Effector memory CD8-positive, alpha-beta T cell (primary cell): ENCODE results near the gene LTB4R.
A peak's percentile ranks its signal among the peaks of the same experiment; 100 is the strongest.

Source experiments
- ATAC-seq: fragments of 150-1000 bp; cut with Tn5 transposase; replicated peaks from 2 replicates; pipeline ENCODE4 v1.10.0; 2021; ENCODE audit warnings: mild to moderate bottlenecking, moderate library complexity
- DNase-seq, 3 experiments: peaks; one replicate each; pipeline ENCODE4 v3.0.0; 2021
- H3K27ac Mint-ChIP-seq, 2 donors: one replicate each; pipeline ENCODE4 v1.8.0; 2022; ENCODE audit warnings: mild to moderate bottlenecking in 2 of 2, mixed read lengths in 2 of 2, moderate library complexity in 2 of 2
- H3K27me3 Mint-ChIP-seq, 2 donors: one replicate each; pipeline ENCODE4 v1.8.0; 2022; ENCODE audit warnings: mixed read lengths in 2 of 2
- H3K36me3 Mint-ChIP-seq: one replicate; pipeline ENCODE4 v1.8.0; 2022; ENCODE audit warnings: mild to moderate bottlenecking, moderate library complexity, mixed read lengths; ENCODE audit not compliant: insufficient read depth
- H3K4me1 Mint-ChIP-seq, 2 donors: one replicate each; pipeline ENCODE4 v1.8.0; 2022; ENCODE audit warnings: low read depth in 2 of 2, mixed read lengths in 2 of 2
- H3K4me3 Mint-ChIP-seq, 2 donors: one replicate each; pipeline ENCODE4 v1.8.0; 2022; ENCODE audit warnings: mild to moderate bottlenecking in 2 of 2, mixed read lengths in 2 of 2, moderate library complexity in 2 of 2
- H3K9me3 Mint-ChIP-seq, 2 donors: one replicate each; pipeline ENCODE4 v1.8.0; 2022; ENCODE audit warnings: mixed read lengths in 2 of 2

The LTB4R gene

GRCh38 chr14:24299255-24300191, 11.8 kb upstream of the LTB4R start, which contains the start of the genes DHRS1 and NOP9:
DHRS1 (minus strand) TSS chr14:24299780; CDS start chr14:24299106, 674 bp downstream.
NOP9 (plus strand) TSS chr14:24299850; CDS start chr14:24299955, 105 bp downstream.
- Mint-ChIP-seq H3K27ac (peak within 1 kb of the TSS; percentile 91 to 96), H3K4me3 (peak within 1 kb of the TSS; percentile 89 to 91), H3K9me3 (no peaks in the 10 kb centered on the region), H3K4me1 (peaks cover 33 to 51% of the 10 kb centered on the region in 2 donors), H3K27me3 (no peaks in the 10 kb centered on the region), H3K36me3 (peaks cover 50% of the 10 kb centered on the region)
- ATAC-seq = peak; percentile 82
- DNase-seq = peak; percentile 93 to 95 (median 93)

- H3K27me3 Mint-ChIP-seq = no peaks in the 10 kb centered on the region
- DNase-seq = no peak
- peak overlapping the region; percentile 91 to 96 for H3K27ac Mint-ChIP-seq
- no peaks in the 10 kb centered on the region for H3K9me3 Mint-ChIP-seq
- ATAC-seq = no peak
- peaks cover 33 to 51% of the 10 kb centered on the region in 2 donors for H3K4me1 Mint-ChIP-seq
- H3K4me3 Mint-ChIP-seq = peak overlapping the region; percentile 89 to 91
- H3K36me3 Mint-ChIP-seq = peaks cover 54% of the 10 kb centered on the region
These were observed 10.8 kb upstream of the LTB4R start for GRCh38 chr14:24300326-24300980.

- peaks cover 27 to 40% of the 10 kb centered on the region in 2 donors for H3K4me1 Mint-ChIP-seq
- ATAC-seq (no peak), DNase-seq (no peak)
- no peaks in the 10 kb centered on the region for H3K9me3 Mint-ChIP-seq
- H3K27me3 Mint-ChIP-seq = no peaks in the 10 kb centered on the region
- H3K27ac Mint-ChIP-seq = no peak overlapping the region
- peaks cover 48% of the 10 kb centered on the region for H3K36me3 Mint-ChIP-seq
- no peak overlapping the region for H3K4me3 Mint-ChIP-seq
These were observed 7.3 kb upstream of the LTB4R start for GRCh38 chr14:24304019-24304387.

DNA sequence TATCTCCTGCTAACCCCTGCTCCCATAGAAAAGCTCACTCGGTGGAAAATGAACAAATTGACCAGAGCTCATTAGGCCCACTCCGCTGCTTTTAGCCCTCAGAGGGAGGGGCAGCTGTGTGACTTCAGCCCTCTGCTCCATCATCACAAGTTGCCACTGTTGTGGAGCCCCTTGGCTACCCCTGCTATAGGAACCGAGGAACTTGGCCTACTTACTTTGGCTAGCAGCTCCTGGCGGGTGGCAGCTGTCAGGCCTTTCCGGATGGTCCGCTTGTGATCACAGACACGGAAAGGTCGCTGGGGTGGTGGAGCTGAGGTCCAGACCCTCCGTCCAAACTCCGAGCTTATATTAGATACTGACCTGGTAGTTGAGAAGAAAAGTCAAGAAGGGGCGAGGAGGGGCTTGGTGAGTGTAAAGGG, 4.1 kb upstream of the LTB4R start:
- Mint-ChIP-seq H3K27me3 (no peaks in the 10 kb centered on the region), H3K27ac (peak overlapping the region; percentile 20 to 80), H3K36me3 (peaks cover 58% of the 10 kb centered on the region), H3K4me3 (no peak overlapping the region), H3K4me1 (peaks cover 29 to 38% of the 10 kb centered on the region in 2 donors), H3K9me3 (no peaks in the 10 kb centered on the region)
- DNase-seq = no peak
- ATAC-seq = no peak

DNA sequence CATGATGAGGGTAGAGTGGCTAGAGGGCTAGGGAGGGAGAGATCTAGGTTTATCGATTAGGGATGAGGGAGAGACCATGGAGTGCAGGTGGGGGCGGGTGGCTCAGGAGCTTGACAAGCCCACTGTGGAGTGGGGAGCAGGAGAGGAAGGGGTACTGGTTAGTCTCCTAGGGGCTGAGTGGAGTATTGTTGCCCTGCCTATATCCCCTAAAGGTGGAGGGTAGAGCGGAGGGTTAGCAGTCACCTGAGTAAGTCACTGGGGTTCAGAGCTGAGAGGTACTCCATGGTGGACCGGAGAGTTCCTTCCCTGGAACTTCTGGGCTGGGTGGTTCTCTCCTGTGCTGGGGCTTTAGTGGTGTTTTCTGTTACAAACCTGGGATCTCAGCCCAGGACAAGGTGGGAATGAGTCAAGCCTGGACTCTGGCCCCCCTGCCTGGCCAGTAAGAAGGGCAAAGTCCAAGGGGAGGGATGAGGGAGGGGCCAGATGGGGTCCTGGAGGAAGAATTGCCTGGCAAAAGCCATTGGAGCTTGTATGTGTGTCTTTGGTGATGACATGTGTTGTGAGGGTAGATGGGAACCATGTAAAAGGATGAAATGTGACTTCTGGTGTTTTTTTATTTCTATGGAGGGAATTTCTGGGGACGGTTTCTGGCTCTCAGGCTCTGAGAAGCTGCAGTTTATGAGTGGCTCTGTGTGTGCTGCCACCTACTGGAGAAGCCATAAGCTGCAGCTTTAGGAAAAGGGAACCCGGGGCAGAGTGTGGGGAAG, 3.5 kb upstream of the LTB4R start, which contains the start of gene CIDEB:
CIDEB (minus strand) TSS at position 403 of the 767 bp plus-strand sequence; CDS start at position 284, 119 bp downstream.
- peaks cover 59% of the 10 kb centered on the region for H3K36me3 Mint-ChIP-seq
- peak within 1 kb of the TSS; percentile 20 to 80 for H3K27ac Mint-ChIP-seq
- no peaks in the 10 kb centered on the region for H3K27me3 Mint-ChIP-seq
- DNase-seq = peak; percentile 53 to 61 (median 54)
- peak within 1 kb of the TSS; percentile 9 to 12 for H3K4me3 Mint-ChIP-seq
- H3K9me3 Mint-ChIP-seq = no peaks in the 10 kb centered on the region
- peaks cover 33 to 44% of the 10 kb centered on the region in 2 donors for H3K4me1 Mint-ChIP-seq
- ATAC-seq = no peak

GRCh38 chr14:24308342-24309124, 2.8 kb upstream of the LTB4R start:
- no peak for DNase-seq
- Mint-ChIP-seq H3K36me3 (peaks cover 59% of the 10 kb centered on the region), H3K27ac (peak overlapping the region; percentile 9 to 80), H3K9me3 (no peaks in the 10 kb centered on the region), H3K4me1 (peaks cover 41 to 52% of the 10 kb centered on the region in 2 donors), H3K4me3 (peak overlapping the region; percentile 9 to 12), H3K27me3 (no peaks in the 10 kb centered on the region)
- ATAC-seq = no peak

GRCh38 chr14:24309538-24310264, 1.6 kb upstream of the LTB4R start, which contains the start of gene LTB4R2:
LTB4R2 (plus strand) TSS chr14:24310140; CDS start chr14:24310665, 525 bp downstream.
- no peaks in the 10 kb centered on the region for H3K9me3 Mint-ChIP-seq
- ATAC-seq (no peak), DNase-seq (no peak)
- H3K27ac Mint-ChIP-seq = peak within 1 kb of the TSS; percentile 80 to 94
- H3K4me1 Mint-ChIP-seq = peaks cover 53 to 60% of the 10 kb centered on the region in 2 donors
- H3K4me3 Mint-ChIP-seq = peak within 1 kb of the TSS; percentile 81 to 87
- peaks cover 56% of the 10 kb centered on the region for H3K36me3 Mint-ChIP-seq
- no peaks in the 10 kb centered on the region for H3K27me3 Mint-ChIP-seq

DNA sequence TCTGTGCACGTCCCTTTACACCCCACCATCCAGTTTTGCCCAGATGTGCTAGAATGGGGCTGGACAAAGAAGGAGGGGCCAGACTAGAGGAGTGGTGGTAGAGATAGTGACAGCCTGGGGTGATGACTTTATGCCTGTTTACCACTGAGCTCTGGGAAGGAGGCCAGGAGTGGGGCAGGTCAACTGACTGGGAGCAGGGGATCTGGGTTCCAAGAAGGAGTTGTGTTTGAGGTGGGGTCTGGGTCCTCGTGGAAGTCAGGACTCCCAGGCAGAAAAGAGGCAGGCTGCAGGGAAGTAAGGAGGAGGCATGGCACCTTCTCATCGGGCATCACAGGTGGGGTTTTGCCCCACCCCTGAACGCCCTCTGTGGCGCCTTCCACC, 1.0 kb upstream of the LTB4R start:
- Mint-ChIP-seq H3K27ac (peak overlapping the region; percentile 80 to 94), H3K9me3 (no peaks in the 10 kb centered on the region), H3K4me1 (peaks cover 58 to 62% of the 10 kb centered on the region in 2 donors), H3K27me3 (no peaks in the 10 kb centered on the region), H3K4me3 (peak overlapping the region; percentile 81 to 87), H3K36me3 (peaks cover 51% of the 10 kb centered on the region)
- ATAC-seq (no peak), DNase-seq (no peak)

GRCh38 chr14:24311837-24312615, 724 bp downstream of the LTB4R start:
- peak overlapping the region; percentile 81 to 87 for H3K4me3 Mint-ChIP-seq
- peak overlapping the region; percentile 80 to 93 for H3K27ac Mint-ChIP-seq
- no peaks in the 10 kb centered on the region for H3K27me3 Mint-ChIP-seq
- peaks cover 65 to 67% of the 10 kb centered on the region in 2 donors for H3K4me1 Mint-ChIP-seq
- ATAC-seq (peak; percentile 8), DNase-seq (peak in 1 of 3 experiments; percentile 11)
- no peaks in the 10 kb centered on the region for H3K9me3 Mint-ChIP-seq
- H3K36me3 Mint-ChIP-seq = peaks cover 48% of the 10 kb centered on the region

- ATAC-seq = no peak
- Mint-ChIP-seq H3K36me3 (peaks cover 45% of the 10 kb centered on the region), H3K9me3 (no peaks in the 10 kb centered on the region), H3K4me3 (peak overlapping the region; percentile 81 to 87), H3K27me3 (no peaks in the 10 kb centered on the region), H3K4me1 (peaks cover 64 to 65% of the 10 kb centered on the region in 2 donors), H3K27ac (peak overlapping the region; percentile 80 to 93)
- peak in 2 of 3 experiments; percentile 17 to 35 for DNase-seq
These were observed 1.6 kb downstream of the LTB4R start for GRCh38 chr14:24312736-24313507.

- no peaks in the 10 kb centered on the region for H3K9me3 Mint-ChIP-seq
- H3K4me1 Mint-ChIP-seq = peaks cover 60 to 61% of the 10 kb centered on the region in 2 donors
- peaks cover 45% of the 10 kb centered on the region for H3K36me3 Mint-ChIP-seq
- peak overlapping the region; percentile 80 to 93 for H3K27ac Mint-ChIP-seq
- no peak for ATAC-seq
- peak overlapping the region; percentile 81 to 87 for H3K4me3 Mint-ChIP-seq
- DNase-seq = no peak
- H3K27me3 Mint-ChIP-seq = no peaks in the 10 kb centered on the region
These were observed 2.6 kb downstream of the LTB4R start for GRCh38 chr14:24313913-24314312.
